ENCODE data around the gene STAC3.

STAC3 gene

GRCh38 chr12:57195186-57195585, 55.8 kb downstream of the STAC3 start:
- DNase-seq (ENCODE audit: low read depth in 1 of 2, low spot score in 1 of 2) = no peak

GRCh38 chr12:57194253-57194652, 56.7 kb downstream of the STAC3 start:
- no peak for DNase-seq (ENCODE audit: low read depth in 1 of 2, low spot score in 1 of 2)

GRCh38 chr12:57193706-57194245, 57.2 kb downstream of the STAC3 start:
- no peak for DNase-seq (ENCODE audit: low read depth in 1 of 2, low spot score in 1 of 2)
